Fibroblast of skin of abdomen (primary cell): ENCODE data around the gene KCND3.

Source experiments
- DNase-seq: peaks from one replicate; pipeline ENCODE4 v3.0.0-alpha.2; 2013

KCND3 gene

DNA sequence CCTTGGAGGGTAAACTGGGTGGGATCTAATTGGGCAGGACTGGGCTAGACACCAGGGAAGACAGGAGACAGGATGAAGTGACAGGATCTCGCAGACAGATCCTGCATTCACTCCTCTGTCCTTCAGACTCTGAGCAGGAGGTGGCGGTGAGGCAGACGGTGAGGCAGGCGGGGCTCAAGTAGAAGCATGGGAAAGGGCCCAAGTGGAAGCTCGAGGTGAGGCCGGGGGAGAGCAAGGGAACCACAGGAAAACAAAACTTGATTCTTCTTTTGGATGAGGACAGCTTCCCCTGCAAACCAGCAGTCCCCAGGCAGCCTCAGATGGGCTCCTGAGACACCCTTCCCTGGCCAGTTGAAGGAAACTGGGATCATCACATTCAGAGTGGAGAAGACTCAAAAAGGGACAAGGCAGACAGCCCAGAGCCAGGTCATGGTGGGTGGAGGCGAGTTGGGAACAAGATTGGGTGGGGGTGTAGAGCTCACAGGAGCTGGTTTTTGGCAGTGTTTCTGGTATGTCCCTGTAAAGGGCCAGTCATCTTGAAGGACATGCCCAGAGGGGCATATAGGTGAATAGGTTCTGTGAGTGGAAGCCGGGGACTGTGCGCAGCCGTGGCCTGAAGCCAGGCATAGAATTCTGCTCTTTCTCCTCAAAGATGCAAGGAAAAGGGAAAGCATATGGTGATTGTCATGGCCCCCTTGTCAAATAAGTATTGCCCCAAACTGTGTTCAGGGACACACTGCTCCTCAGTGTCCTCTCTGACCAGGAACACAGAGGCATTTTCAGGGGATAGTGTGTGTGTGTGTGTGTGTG lies 268.3 kb downstream of the KCND3 start:
- no peak for DNase-seq
